Iris pigment epithelial cell (primary cell): Measurements from ENCODE around the gene RPL39.
"Not testable (repeated sequence)": the region's sequence is repeated elsewhere in the genome, so short reads cannot be mapped to it uniquely, and the experiment has no call there.

ENCODE experiments used
- DNase-seq: peaks from one replicate; pipeline ENCODE4 v3.0.0-alpha.2; 2011; ENCODE audit warnings: low read depth

Gene RPL39

GRCh38 chrX:119791437-119792231 is at the start of gene RPL39:
TSS of gene RPL39 (minus strand) at chrX:119791630. CDS start at chrX:119791576, 54 bp downstream.
- DNase-seq, result peak; percentile 90

- DNase-seq, result no peak
Measured at GRCh38 chrX:119833905-119834304, 42.5 kb upstream of the RPL39 start.

DNA sequence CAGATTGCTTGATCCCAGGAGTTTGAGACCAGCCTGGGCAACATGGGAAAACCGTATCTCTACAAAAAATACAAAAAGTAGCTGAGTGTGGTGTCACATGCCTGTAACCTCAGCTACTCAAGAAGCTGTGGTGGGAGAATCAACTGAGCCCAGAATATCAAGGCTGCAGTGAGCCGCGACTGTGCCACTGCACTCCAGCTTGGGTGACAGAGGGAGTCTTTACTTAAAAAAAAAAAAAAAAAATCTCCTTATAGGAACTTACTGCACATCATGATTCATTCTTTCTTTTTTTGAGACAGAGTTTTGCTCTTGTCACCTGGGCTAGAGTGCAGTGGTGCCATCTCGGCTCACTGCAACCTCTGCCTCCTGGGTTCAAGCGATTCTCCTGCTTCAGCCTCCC is 37.0 kb upstream of the RPL39 start:
- no peak for DNase-seq

GRCh38 chrX:119826399-119826959 is 35.0 kb upstream of the RPL39 start:
- DNase-seq, result peak; percentile 46

DNA sequence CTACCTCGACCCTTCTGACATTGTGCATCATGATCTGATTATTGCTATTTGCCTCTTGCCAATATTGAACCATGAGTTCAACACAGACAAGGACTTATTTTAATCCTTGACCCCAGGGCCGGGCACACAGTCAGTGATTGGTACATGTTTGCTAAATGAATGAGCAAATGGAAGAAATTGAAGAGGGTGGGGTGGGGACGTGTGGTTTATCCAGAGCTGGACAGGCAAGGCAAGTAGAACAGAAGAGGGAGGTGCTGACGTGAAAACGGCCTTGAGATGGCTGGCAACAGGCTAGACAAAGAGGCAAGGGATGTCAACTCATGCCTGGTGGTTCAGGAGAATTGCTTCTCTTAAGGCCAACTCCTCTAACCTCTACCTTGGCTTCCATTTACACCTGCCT is 32.8 kb upstream of the RPL39 start:
- not testable (repeated sequence) for DNase-seq

GRCh38 chrX:119821703-119822102 is 30.3 kb upstream of the RPL39 start:
- peak; percentile 44 for DNase-seq

DNA sequence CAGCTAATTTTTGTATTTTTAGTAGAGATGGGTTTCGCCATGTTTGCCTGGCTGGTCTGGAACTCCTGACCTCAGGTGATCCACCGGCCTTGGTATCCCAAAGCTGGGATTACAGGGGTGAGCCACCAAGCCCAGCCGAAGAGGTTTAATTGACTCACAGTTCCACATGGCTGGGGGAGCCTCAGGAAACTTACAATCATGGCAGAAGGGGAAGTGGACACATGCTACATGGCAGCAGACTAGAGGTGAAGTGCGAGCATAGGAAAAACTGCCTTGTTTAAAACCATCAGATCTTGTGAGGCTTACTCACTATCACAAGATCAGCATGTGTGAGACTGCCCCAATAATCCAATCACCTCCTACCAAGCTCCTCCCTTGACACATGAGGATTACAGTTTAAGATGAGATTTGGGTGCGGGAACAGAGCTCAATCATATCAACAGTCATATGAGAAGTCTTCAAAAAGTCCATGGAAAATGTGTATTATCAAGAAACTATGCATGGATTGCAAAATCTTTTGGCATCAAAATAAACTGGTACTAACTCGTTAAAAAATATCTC is 25.8 kb upstream of the RPL39 start:
- peak; percentile 36 for DNase-seq

GRCh38 chrX:119816300-119816699 is 24.9 kb upstream of the RPL39 start:
- DNase-seq, result no peak

- peak; percentile 53 for DNase-seq
Measured at GRCh38 chrX:119809185-119809666, 17.8 kb upstream of the RPL39 start.

GRCh38 chrX:119808461-119808860 is 17.0 kb upstream of the RPL39 start:
- DNase-seq, result not testable (repeated sequence)

DNA sequence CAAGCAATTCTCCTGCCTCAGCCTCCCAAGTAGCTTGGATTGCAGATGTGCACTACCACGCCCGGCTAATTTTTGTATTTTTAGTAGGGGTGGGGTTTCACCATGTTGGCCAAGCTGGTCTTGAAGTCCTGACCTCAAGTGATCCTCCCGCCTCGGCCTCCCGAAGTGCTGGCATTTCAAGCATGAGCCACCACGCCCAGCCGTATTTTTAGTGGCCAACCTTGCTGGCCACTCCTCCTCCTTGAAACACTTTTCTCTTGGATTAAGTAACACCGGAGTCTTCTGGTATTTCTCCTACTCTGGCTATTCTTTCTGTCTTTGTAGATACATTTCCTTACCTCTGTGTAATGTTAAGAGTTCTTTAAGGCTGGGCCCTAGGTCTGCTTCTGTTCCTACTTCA is 11.1 kb upstream of the RPL39 start:
- DNase-seq, result no peak

- DNase-seq, result no peak
Measured at GRCh38 chrX:119801253-119802221, 10.1 kb upstream of the RPL39 start.

- peak; percentile 41 for DNase-seq
Measured at GRCh38 chrX:119790977-119791436, 423 bp downstream of the RPL39 start.

GRCh38 chrX:119784747-119785446 is 6.5 kb downstream of the RPL39 start:
- DNase-seq, result peak; percentile 25

DNA sequence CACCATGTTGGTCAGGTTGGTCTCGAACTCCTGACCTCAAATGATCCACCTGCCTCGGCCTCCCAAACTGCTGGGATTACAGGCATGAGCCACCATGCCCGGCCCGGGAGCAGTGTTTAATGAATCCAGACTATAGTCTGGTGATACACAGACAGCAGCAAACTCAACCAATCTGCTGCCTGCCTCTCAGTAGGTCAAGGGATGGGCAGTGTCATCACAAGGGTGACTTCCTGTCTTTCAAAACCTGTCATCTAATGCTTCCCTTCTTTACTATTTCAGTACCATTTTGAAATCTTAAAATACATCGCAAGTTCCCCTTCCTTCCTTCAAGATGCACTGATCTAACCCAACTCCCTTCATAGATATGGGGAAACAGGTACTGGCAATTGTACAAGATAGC is 8.4 kb downstream of the RPL39 start:
- DNase-seq, result no peak

GRCh38 chrX:119778829-119779228 is 12.6 kb downstream of the RPL39 start:
- DNase-seq, result no peak

GRCh38 chrX:119775517-119776238 is 15.8 kb downstream of the RPL39 start:
- no peak for DNase-seq

DNA sequence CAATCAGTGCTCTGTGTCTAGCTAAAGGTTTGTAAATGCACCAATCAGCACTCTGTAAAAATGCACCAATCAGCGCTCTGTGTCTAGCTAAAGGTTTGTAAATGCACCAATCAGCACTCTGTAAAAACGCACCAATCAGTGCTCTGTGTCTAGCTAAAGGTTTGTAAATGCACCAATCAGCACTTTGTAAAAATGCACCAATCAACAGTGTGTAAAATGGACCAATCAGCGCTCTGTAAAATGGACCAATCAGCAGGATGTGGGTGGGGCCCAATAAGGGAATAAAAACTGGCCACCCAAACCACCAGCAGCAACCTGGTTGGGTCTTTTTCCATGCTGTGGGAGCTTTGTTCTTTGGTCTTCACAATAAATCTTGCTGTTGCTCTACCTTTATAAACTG is 22.0 kb downstream of the RPL39 start:
- DNase-seq, result not testable (repeated sequence)

DNA sequence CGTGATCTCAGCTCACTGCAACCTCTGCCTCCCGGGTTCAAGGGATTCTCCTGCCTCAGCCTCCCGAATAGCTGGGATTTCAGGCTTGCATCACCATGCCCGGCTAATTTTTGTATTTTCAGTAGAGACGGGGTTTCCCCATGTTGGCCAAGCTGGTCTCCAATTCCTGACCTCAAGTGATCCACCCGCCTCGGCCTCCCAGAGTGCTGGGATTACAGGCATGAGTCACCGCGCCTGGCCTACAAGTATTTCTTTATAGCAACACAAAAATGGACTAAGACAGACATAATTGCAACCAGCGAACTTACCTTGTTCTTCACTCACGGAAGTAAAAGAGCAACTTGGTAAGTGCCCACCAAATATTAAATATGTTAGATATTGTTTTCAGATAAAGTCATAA is 23.0 kb downstream of the RPL39 start:
- DNase-seq, result peak; percentile 76

- DNase-seq, result no peak
Measured at GRCh38 chrX:119763836-119764387, 27.5 kb downstream of the RPL39 start.
